GM18858 (cell line): ENCODE measurements around the gene SPNS2.

ENCODE experiments used
- ATAC-seq: cut with Tn5 transposase; IDR thresholded peaks from one replicate; pipeline ENCODE4 v1.9.1; 2021; ENCODE audit not compliant: unreplicated experiment

Gene SPNS2

GRCh38 chr17:4498461-4499397, at the start of gene SPNS2:
SPNS2 (plus strand) TSS chr17:4498881; CDS start chr17:4499048, 167 bp downstream.
- ATAC-seq: no peak

GRCh38 chr17:4449736-4450135, 48.9 kb upstream of the SPNS2 start:
- no peak for ATAC-seq

GRCh38 chr17:4450710-4451316, 47.9 kb upstream of the SPNS2 start:
- no peak for ATAC-seq

- ATAC-seq: no peak
These were observed 44.7 kb upstream of the SPNS2 start for GRCh38 chr17:4453812-4454591.

- no peak for ATAC-seq
These were observed 38.0 kb upstream of the SPNS2 start for GRCh38 chr17:4460661-4461060.

GRCh38 chr17:4463818-4464476, 34.7 kb upstream of the SPNS2 start:
- ATAC-seq: no peak

GRCh38 chr17:4465786-4466185, 32.9 kb upstream of the SPNS2 start:
- ATAC-seq: no peak

- no peak for ATAC-seq
These were observed 31.4 kb upstream of the SPNS2 start for GRCh38 chr17:4467287-4467686.

GRCh38 chr17:4469552-4469951, 29.1 kb upstream of the SPNS2 start:
- ATAC-seq: no peak

GRCh38 chr17:4472286-4472685, 26.4 kb upstream of the SPNS2 start:
- no peak for ATAC-seq

- no peak for ATAC-seq
These were observed 24.6 kb upstream of the SPNS2 start for GRCh38 chr17:4474093-4474492.

- no peak for ATAC-seq
These were observed 23.7 kb upstream of the SPNS2 start for GRCh38 chr17:4475001-4475400.

GRCh38 chr17:4475463-4475862, 23.2 kb upstream of the SPNS2 start:
- ATAC-seq: no peak

- ATAC-seq: no peak
These were observed 22.7 kb upstream of the SPNS2 start for GRCh38 chr17:4476017-4476416.

- ATAC-seq: no peak
These were observed 22.1 kb upstream of the SPNS2 start for GRCh38 chr17:4476511-4477070.

- no peak for ATAC-seq
These were observed 21.4 kb upstream of the SPNS2 start for GRCh38 chr17:4477255-4477791.

GRCh38 chr17:4478318-4478830, 20.3 kb upstream of the SPNS2 start:
- no peak for ATAC-seq

- no peak for ATAC-seq
These were observed 19.2 kb upstream of the SPNS2 start for GRCh38 chr17:4479340-4479981.

- ATAC-seq: no peak
These were observed 18.5 kb upstream of the SPNS2 start for GRCh38 chr17:4479982-4480751.
